ENCODE results near the gene IFNG-AS1.

The IFNG-AS1 gene

GRCh38 chr12:68065163-68065562, 75.9 kb downstream of the IFNG-AS1 start:
- H3K4me3 ChIP-seq: no peak overlapping the region
- DNase-seq (ENCODE audit: low spot score in 2 of 2): no peak
- no peaks in the 10 kb centered on the region for H3K27me3 ChIP-seq (ENCODE audit: low read depth)
- no peaks in the 10 kb centered on the region for H3K4me1 ChIP-seq
- no peaks in the 10 kb centered on the region for H3K36me3 ChIP-seq (replicated peaks)
- H3K9me3 ChIP-seq: peaks cover 3% of the 10 kb centered on the region; the same call in 1 of the 2 replicates
- in situ Hi-C loops (cut with MboI; ENCODE audit: low sequenced_read_pairs): no loop called here

- Histone ChIP-seq H3K36me3 (replicated peaks) (no peaks in the 10 kb centered on the region), H3K4me3 (no peak overlapping the region), H3K9me3 (peaks cover 3% of the 10 kb centered on the region; the same call in 1 of the 2 replicates), H3K4me1 (no peaks in the 10 kb centered on the region), H3K27me3 (ENCODE audit: low read depth) (no peaks in the 10 kb centered on the region)
- in situ Hi-C loops (cut with MboI; ENCODE audit: low sequenced_read_pairs): no loop called here
- no peak for DNase-seq (ENCODE audit: low spot score in 2 of 2)
These were observed 76.4 kb downstream of the IFNG-AS1 start for GRCh38 chr12:68065687-68066086.

GRCh38 chr12:68067762-68068376, 78.6 kb downstream of the IFNG-AS1 start:
- in situ Hi-C loops (cut with MboI; ENCODE audit: low sequenced_read_pairs): no loop called here
- no peak overlapping the region for H3K4me3 ChIP-seq
- no peaks in the 10 kb centered on the region for H3K4me1 ChIP-seq
- no peak for DNase-seq (ENCODE audit: low spot score in 2 of 2)
- peaks cover 3% of the 10 kb centered on the region; the same call in 1 of the 2 replicates for H3K9me3 ChIP-seq
- no peaks in the 10 kb centered on the region for H3K27me3 ChIP-seq (ENCODE audit: low read depth)
- no peaks in the 10 kb centered on the region for H3K36me3 ChIP-seq (replicated peaks)

GRCh38 chr12:68069275-68069674, 80.0 kb downstream of the IFNG-AS1 start:
- H3K4me1 ChIP-seq: no peaks in the 10 kb centered on the region
- no peaks in the 10 kb centered on the region for H3K36me3 ChIP-seq (replicated peaks)
- H3K9me3 ChIP-seq: peaks cover 3% of the 10 kb centered on the region; the same call in 1 of the 2 replicates
- H3K4me3 ChIP-seq: no peak overlapping the region
- no peaks in the 10 kb centered on the region for H3K27me3 ChIP-seq (ENCODE audit: low read depth)
- DNase-seq (ENCODE audit: low spot score in 2 of 2): no peak
- in situ Hi-C loops (cut with MboI; ENCODE audit: low sequenced_read_pairs): no loop called here

Measured in HAP-1 (cell line).